Activated CD4-positive, alpha-beta T cell treated with anti-CD3 and anti-CD28 coated beads for 36 hours (primary cell): Measurements from ENCODE around the gene SLC39A10. TPM values are rescaled to one million over a fixed set of nuclear protein-coding genes. Genes with fewer than 3 reads are reported as not detected.
"Not testable (repeated sequence)": the region's sequence is repeated elsewhere in the genome, so short reads cannot be mapped to it uniquely, and the experiment has no call there.

Experiments
- ATAC-seq: fragments of 200-7000 bp; cut with Tn5 transposase; one replicate; pipeline ENCODE4 v1.10.0; 2021; ENCODE audit warnings: mild to moderate bottlenecking, moderate library complexity
- CTCF ChIA-PET: fragments of 350-600 bp; sonication (Branson Sonifier 250); formaldehyde crosslinking; loops from one replicate; lab custom pipeline; 2021; ENCODE audit warnings: antibody characterized with exemption; lab: Charles Lee
- POLR2A ChIA-PET: fragments of 350-600 bp; sonication (Branson Sonifier 250); formaldehyde crosslinking; loops from one replicate; lab custom pipeline; 2021; ENCODE audit warnings: antibody characterized with exemption, inconsistent platforms; lab: Charles Lee
- DNase-seq: peaks from one replicate; pipeline ENCODE4 v3.0.0-alpha.2; 2020
- H3K27ac Mint-ChIP-seq: one replicate; pipeline ENCODE4 v1.8.0; 2021; ENCODE audit warnings: mixed read lengths
- H3K27me3 Mint-ChIP-seq: one replicate; pipeline ENCODE4 v1.8.0; 2021; ENCODE audit warnings: mixed read lengths
- H3K36me3 Mint-ChIP-seq: one replicate; pipeline ENCODE4 v1.8.0; 2021; ENCODE audit warnings: low read depth, mixed read lengths
- H3K4me1 Mint-ChIP-seq: one replicate; pipeline ENCODE4 v1.8.0; 2021; ENCODE audit warnings: mixed read lengths
- H3K4me3 Mint-ChIP-seq: one replicate; pipeline ENCODE4 v1.8.0; 2021; ENCODE audit warnings: mild to moderate bottlenecking, moderate library complexity, mixed read lengths
- H3K9me3 Mint-ChIP-seq: one replicate; pipeline ENCODE4 v1.8.0; 2021; ENCODE audit warnings: low read depth, mixed read lengths
- intact Hi-C, 2 experiments: fragments of 100-400 bp; cut with DNase I in 1 of 2; cut with micrococcal nuclease in 1 of 2; formaldehyde crosslinking; loops; one replicate each; pipeline versions ENCODE4 v1.14.2 to v1.15.1; 2022 to 2024; cut with DNase I, micrococcal nuclease
- total RNA-seq, 2 experiments: library from RNA; stranded (reverse); gene quantifications; one replicate each; pipeline ENCODE4 v1.2.3, GENCODE V29; 2021

Gene SLC39A10
- total RNA-seq, 2 experiments from 2014 or later, result 24.0 to 27.8 TPM

GRCh38 chr2:195646424-195646823 lies 10.6 kb upstream of the SLC39A10 start:
- POLR2A ChIA-PET, result no interaction called here

GRCh38 chr2:195647302-195647701 lies 9.7 kb upstream of the SLC39A10 start:
- H3K4me3 Mint-ChIP-seq, result no peak overlapping the region
- POLR2A ChIA-PET, result no interaction called here
- DNase-seq (no peak), ATAC-seq (no peak)
- H3K27ac Mint-ChIP-seq, result no peak overlapping the region
- H3K4me1 Mint-ChIP-seq, result peaks cover 15% of the 10 kb centered on the region
- intact Hi-C loops, result no loop called here
- H3K36me3 Mint-ChIP-seq, result no peaks in the 10 kb centered on the region
- peaks cover 2% of the 10 kb centered on the region for H3K9me3 Mint-ChIP-seq
- CTCF ChIA-PET, result no interaction called here
- no peaks in the 10 kb centered on the region for H3K27me3 Mint-ChIP-seq

More at GRCh38 chr2:195646424-195646823, 10.6 kb upstream of the SLC39A10 start:
- no peak overlapping the region for H3K27ac Mint-ChIP-seq
- H3K36me3 Mint-ChIP-seq, result no peaks in the 10 kb centered on the region
- intact Hi-C loops, result no loop called here
- H3K4me1 Mint-ChIP-seq, result peaks cover 15% of the 10 kb centered on the region
- DNase-seq (no peak), ATAC-seq (no peak)
- H3K4me3 Mint-ChIP-seq, result no peak overlapping the region
- H3K27me3 Mint-ChIP-seq, result no peaks in the 10 kb centered on the region
- peaks cover 2% of the 10 kb centered on the region for H3K9me3 Mint-ChIP-seq
- CTCF ChIA-PET, result interaction anchor here (1.3 kb wide), 1 partner anchor 19 kb away, joined by 4 read pairs; no protein-coding TSS in a partner anchor

- H3K9me3 Mint-ChIP-seq, H3K27me3 Mint-ChIP-seq, CTCF ChIA-PET, H3K27ac Mint-ChIP-seq, POLR2A ChIA-PET, DNase-seq, intact Hi-C loops, H3K36me3 Mint-ChIP-seq, H3K4me3 Mint-ChIP-seq: not testable (repeated sequence)
- H3K4me1 Mint-ChIP-seq, result peaks cover 12% of the 10 kb centered on the region
- peak; percentile 16 for ATAC-seq
These were observed 8.7 kb upstream of the SLC39A10 start for GRCh38 chr2:195648370-195648769.

- Mint-ChIP-seq H3K27me3 (no peaks in the 10 kb centered on the region), H3K36me3 (no peaks in the 10 kb centered on the region), H3K9me3 (peaks cover 2% of the 10 kb centered on the region), H3K4me1 (peaks cover 9% of the 10 kb centered on the region), H3K27ac (peak overlapping the region; percentile 61), H3K4me3 (no peak overlapping the region)
- DNase-seq (peak; percentile 23), ATAC-seq (peak; percentile 64)
- intact Hi-C loops, result no loop called here
- ChIA-PET POLR2A (no interaction called here), CTCF (no interaction called here)
These were observed 8.2 kb upstream of the SLC39A10 start for GRCh38 chr2:195648787-195649186.

GRCh38 chr2:195649629-195650190 lies 7.3 kb upstream of the SLC39A10 start:
- H3K27me3 Mint-ChIP-seq, result no peaks in the 10 kb centered on the region

GRCh38 chr2:195651046-195651445 lies 6.0 kb upstream of the SLC39A10 start:
- H3K36me3 Mint-ChIP-seq, result no peaks in the 10 kb centered on the region
- H3K4me3 Mint-ChIP-seq, result no peak overlapping the region
- ATAC-seq, result no peak
- H3K27ac Mint-ChIP-seq, result no peak overlapping the region
- ChIA-PET POLR2A (interaction anchor here (0.6 kb wide), 1 partner anchor 1484 kb away, joined by 3 read pairs; no protein-coding TSS in a partner anchor), CTCF (interaction anchor here (0.6 to 1.0 kb wide), 3 partner anchors 9 to 1104 kb away, joined by 3 to 7 read pairs (median 3); no protein-coding TSS in a partner anchor)
- no peaks in the 10 kb centered on the region for H3K27me3 Mint-ChIP-seq
- DNase-seq, result no peak
- H3K9me3 Mint-ChIP-seq, result peaks cover 2% of the 10 kb centered on the region
- intact Hi-C loops, result no loop called here
- H3K4me1 Mint-ChIP-seq, result peaks cover 9% of the 10 kb centered on the region

More at GRCh38 chr2:195649629-195650190, 7.3 kb upstream of the SLC39A10 start:
- ChIA-PET CTCF (interaction anchor here (0.9 kb wide), 1 partner anchor 10 kb away, joined by 5 read pairs; no protein-coding TSS in a partner anchor), POLR2A (no interaction called here)
- peaks cover 2% of the 10 kb centered on the region for H3K9me3 Mint-ChIP-seq
- DNase-seq (no peak), ATAC-seq (no peak)
- intact Hi-C loops, result no loop called here
- H3K4me3 Mint-ChIP-seq, result no peak overlapping the region
- no peaks in the 10 kb centered on the region for H3K36me3 Mint-ChIP-seq
- peaks cover 8% of the 10 kb centered on the region for H3K4me1 Mint-ChIP-seq
- no peak overlapping the region for H3K27ac Mint-ChIP-seq

- Mint-ChIP-seq H3K36me3 (peaks cover 7% of the 10 kb centered on the region), H3K4me1 (peaks cover 15% of the 10 kb centered on the region), H3K9me3 (peaks cover 2% of the 10 kb centered on the region), H3K4me3 (no peak overlapping the region), H3K27me3 (no peaks in the 10 kb centered on the region), H3K27ac (no peak overlapping the region)
- no peak for DNase-seq
- ATAC-seq, result no peak
- POLR2A ChIA-PET, result no interaction called here
- CTCF ChIA-PET, result no interaction called here
- intact Hi-C loops, result no loop called here
These were observed 4.1 kb upstream of the SLC39A10 start for GRCh38 chr2:195652911-195653310.

GRCh38 chr2:195656161-195656858 lies 716 bp upstream of the SLC39A10 start:
- peak overlapping the region; percentile 86 for H3K4me3 Mint-ChIP-seq
- ChIA-PET POLR2A (interaction anchor here (0.7 to 2.6 kb wide), 18 partner anchors 9 to 604 kb away, joined by 3 to 30 read pairs (median 4); partner anchors contain the start of gene DNAH7), CTCF (interaction anchor here (0.6 to 1.5 kb wide), 12 partner anchors 9 to 412 kb away, joined by 3 to 6 read pairs (median 4); partner anchors contain the start of gene DNAH7)
- H3K27me3 Mint-ChIP-seq, result no peaks in the 10 kb centered on the region
- intact Hi-C loops, result loop anchor here (5.0 kb wide), 6 partner anchors 79 to 611 kb away; no protein-coding TSS in a partner anchor
- H3K4me1 Mint-ChIP-seq, result peaks cover 21% of the 10 kb centered on the region
- peaks cover 32% of the 10 kb centered on the region for H3K36me3 Mint-ChIP-seq
- ATAC-seq (peak; percentile 57), DNase-seq (no peak)
- H3K27ac Mint-ChIP-seq, result peak overlapping the region; percentile 99
- H3K9me3 Mint-ChIP-seq, result no peaks in the 10 kb centered on the region

GRCh38 chr2:195657634-195658540 lies 861 bp downstream of the SLC39A10 start:
- Mint-ChIP-seq H3K27ac (peak overlapping the region; percentile 99), H3K4me3 (peak overlapping the region; percentile 86), H3K4me1 (peaks cover 32% of the 10 kb centered on the region), H3K36me3 (peaks cover 32% of the 10 kb centered on the region), H3K9me3 (no peaks in the 10 kb centered on the region), H3K27me3 (no peaks in the 10 kb centered on the region)
- ChIA-PET CTCF (interaction anchor here (0.6 to 1.1 kb wide), 4 partner anchors 12 to 425 kb away, joined by 3 to 5 read pairs (median 3); partner anchors contain the start of gene DNAH7), POLR2A (interaction anchor here (0.6 to 2.6 kb wide), 10 partner anchors 88 to 584 kb away, joined by 3 to 30 read pairs (median 8); no protein-coding TSS in a partner anchor)
- ATAC-seq (peak; percentile 20), DNase-seq (peak; percentile 88)
- intact Hi-C loops, result loop anchor here (1.0 to 5.0 kb wide), 15 partner anchors 81 to 609 kb away; partner anchors contain the start of genes DNAH7 (in 1 of the 2) and STK17B (in 1 of the 2)

GRCh38 chr2:195658541-195658890 lies 1.5 kb downstream of the SLC39A10 start:
- DNase-seq (peak; percentile 30), ATAC-seq (no peak)
- ChIA-PET POLR2A (interaction anchor here (1.0 to 2.6 kb wide), 3 partner anchors 99 to 124 kb away, joined by 4 to 30 read pairs (median 14); no protein-coding TSS in a partner anchor), CTCF (interaction anchor here (0.7 kb wide), 2 partner anchors 344 to 410 kb away, joined by 3 to 4 read pairs; partner anchors contain the start of gene DNAH7)
- Mint-ChIP-seq H3K27ac (peak overlapping the region; percentile 98), H3K4me3 (peak overlapping the region; percentile 86), H3K9me3 (no peaks in the 10 kb centered on the region), H3K4me1 (peaks cover 35% of the 10 kb centered on the region), H3K36me3 (peaks cover 32% of the 10 kb centered on the region), H3K27me3 (no peaks in the 10 kb centered on the region)
- intact Hi-C loops, result loop anchor here (1.0 to 5.0 kb wide), 11 partner anchors 81 to 609 kb away; partner anchors contain the start of gene DNAH7 (in 1 of the 2)
